ENCODE results near the gene C1orf115.

C1orf115 gene

GRCh38 chr1:220742520-220742919 is 52.4 kb downstream of the C1orf115 start:
- Histone ChIP-seq H3K4me3 (replicated peaks; ENCODE audit: insufficient read depth, low read length) (no peak overlapping the region), H3K27ac (replicated peaks) (no peak overlapping the region), H3K27me3 (ENCODE audit: insufficient read depth, poor library complexity, severe bottlenecking) (no peaks in the 10 kb centered on the region)
- no peak for DNase-seq (ENCODE audit: low read depth in 1 of 2, low spot score in 1 of 2)
- TF ChIP-seq CTCF (IDR thresholded peaks at IDR 0.05; ENCODE audit: insufficient read depth, low read length), result no peak
- no peak for TF ChIP-seq POLR2AphosphoS5 (IDR thresholded peaks at IDR 0.05; ENCODE audit: low read depth)
- TF ChIP-seq REST (IDR thresholded peaks at IDR 0.05; ENCODE audit: insufficient replicate concordance, low read depth), result no peak
- no peak for TF ChIP-seq GABPA (IDR thresholded peaks at IDR 0.05; ENCODE audit: low read depth)
- TF ChIP-seq SPI1 (IDR thresholded peaks at IDR 0.05; ENCODE audit: borderline replicate concordance, low read depth), result no peak

GRCh38 chr1:220746851-220747250 is 56.7 kb downstream of the C1orf115 start:
- Histone ChIP-seq H3K27me3 (ENCODE audit: insufficient read depth, poor library complexity, severe bottlenecking) (no peaks in the 10 kb centered on the region), H3K4me3 (replicated peaks; ENCODE audit: insufficient read depth, low read length) (no peak overlapping the region), H3K27ac (replicated peaks) (no peak overlapping the region)
- no peak for TF ChIP-seq SPI1 (IDR thresholded peaks at IDR 0.05; ENCODE audit: borderline replicate concordance, low read depth)
- no peak for TF ChIP-seq GABPA (IDR thresholded peaks at IDR 0.05; ENCODE audit: low read depth)
- no peak for TF ChIP-seq REST (IDR thresholded peaks at IDR 0.05; ENCODE audit: insufficient replicate concordance, low read depth)
- no peak for TF ChIP-seq POLR2AphosphoS5 (IDR thresholded peaks at IDR 0.05; ENCODE audit: low read depth)
- no peak for TF ChIP-seq CTCF (IDR thresholded peaks at IDR 0.05; ENCODE audit: insufficient read depth, low read length)
- no peak for DNase-seq (ENCODE audit: low read depth in 1 of 2, low spot score in 1 of 2)

- peak overlapping the region; percentile 29; the same call in 1 of the 2 replicates for H3K4me3 ChIP-seq (replicated peaks; ENCODE audit: insufficient read depth, low read length)
- H3K27me3 ChIP-seq (ENCODE audit: insufficient read depth, poor library complexity, severe bottlenecking), result no peaks in the 10 kb centered on the region
- no peak for TF ChIP-seq REST (IDR thresholded peaks at IDR 0.05; ENCODE audit: insufficient replicate concordance, low read depth)
- TF ChIP-seq POLR2AphosphoS5 (IDR thresholded peaks at IDR 0.05; ENCODE audit: low read depth), result no peak
- TF ChIP-seq CTCF (IDR thresholded peaks at IDR 0.05; ENCODE audit: insufficient read depth, low read length), result no peak
- TF ChIP-seq GABPA (IDR thresholded peaks at IDR 0.05; ENCODE audit: low read depth), result no peak
- TF ChIP-seq SPI1 (IDR thresholded peaks at IDR 0.05; ENCODE audit: borderline replicate concordance, low read depth), result no peak
- H3K27ac ChIP-seq (replicated peaks), result peak overlapping the region; percentile 72
- no peak for DNase-seq (ENCODE audit: low read depth in 1 of 2, low spot score in 1 of 2)
Observed at GRCh38 chr1:220747437-220748088, 57.4 kb downstream of the C1orf115 start.
